ENCODE measurements around the gene TEAD1.

GRCh38 chr11:12657981-12658380, 16.2 kb upstream of the TEAD1 start:
- TF ChIP-seq CTCF (IDR thresholded peaks at IDR 0.05) (no peak), POLR2A (IDR thresholded peaks at IDR 0.05) (no peak)
